Liver (tissue), 9 donors: ENCODE data around the gene CACNA1B. TPM values are rescaled to one million over a fixed set of nuclear protein-coding genes. Genes with fewer than 3 reads are reported as not detected.

Experiments used
- DNase-seq: peaks from one replicate; pipeline ENCODE4 v3.0.0-alpha.2; 2017; ENCODE audit warnings: low spot score
- H3K27ac ChIP-seq, 2 donors: one replicate each; pipeline ENCODE4 v1.7.0; 2013; ENCODE audit warnings: inconsistent platforms in 2 of 2, low read length in 2 of 2, control low read depth in 1 of 2, low read depth in 1 of 2, mild to moderate bottlenecking in 1 of 2
- H3K27me3 ChIP-seq, 4 donors: one replicate each; pipeline versions ENCODE4 v1.6.1 to v1.7.0; 2013; ENCODE audit warnings: low read length in 3 of 4, inconsistent platforms in 1 of 4, mild to moderate bottlenecking in 1 of 4, moderate library complexity in 1 of 4; ENCODE audit not compliant: control insufficient read depth in 4 of 4, insufficient read depth in 4 of 4
- H3K36me3 ChIP-seq, 4 donors: one replicate each; pipeline versions ENCODE4 v1.6.1 to v1.7.0; 2013; ENCODE audit warnings: low read length in 3 of 4, mild to moderate bottlenecking in 3 of 4, low read depth in 1 of 4, moderate library complexity in 1 of 4; ENCODE audit not compliant: control insufficient read depth in 4 of 4, insufficient read depth in 3 of 4
- H3K4me1 ChIP-seq, 4 donors: one replicate each; pipeline versions ENCODE4 v1.6.1 to v1.7.0; 2013; ENCODE audit warnings: low read length in 3 of 4, mild to moderate bottlenecking in 3 of 4, moderate library complexity in 1 of 4; ENCODE audit not compliant: control insufficient read depth in 4 of 4, insufficient read depth in 4 of 4
- H3K4me3 ChIP-seq, 3 donors: one replicate each; pipeline versions ENCODE4 v1.6.1 to v1.7.0; 2013; ENCODE audit warnings: low read length in 3 of 3, control low read depth in 1 of 3, low read depth in 1 of 3, mild to moderate bottlenecking in 1 of 3
- H3K9ac ChIP-seq, 2 donors: one replicate each; pipeline ENCODE4 v1.7.0; 2013; ENCODE audit warnings: low read length in 2 of 2, mild to moderate bottlenecking in 2 of 2, moderate library complexity in 2 of 2, control low read depth in 1 of 2, low read depth in 1 of 2
- H3K9me3 ChIP-seq, 4 donors: one replicate each; pipeline versions ENCODE4 v1.6.1 to v1.7.0; 2013; ENCODE audit warnings: low read length in 3 of 4; ENCODE audit not compliant: control insufficient read depth in 4 of 4
- ATF3 ChIP-seq: IDR thresholded peaks from 2 replicates; pipeline ENCODE4 v1.6.1; 2016; ENCODE audit warnings: antibody characterized with exemption
- CTCF ChIP-seq: fragments of 150-350 bp; IDR thresholded peaks from 2 replicates; pipeline ENCODE4 v1.5.1; 2017; ENCODE audit warnings: improper control_type of control experiment, low read depth, low read length; ENCODE audit not compliant: missing input control
- EGR1 ChIP-seq, 2 donors: IDR thresholded peaks; 2 replicates each; pipeline ENCODE4 v1.6.1; 2016 to 2018; ENCODE audit warnings: antibody characterized with exemption in 2 of 2, low read depth in 2 of 2
- FOXA1 ChIP-seq: IDR thresholded peaks from 2 replicates; pipeline ENCODE4 v1.6.1; 2016; ENCODE audit warnings: antibody characterized with exemption
- JUND ChIP-seq, 2 donors: IDR thresholded peaks; 2 replicates each; pipeline ENCODE4 v1.6.1; 2016; ENCODE audit warnings: antibody characterized with exemption in 2 of 2
- NR2F2 ChIP-seq: IDR thresholded peaks from 2 replicates; pipeline ENCODE4 v1.6.1; 2016; ENCODE audit warnings: antibody characterized with exemption
- REST ChIP-seq: IDR thresholded peaks from 2 replicates; pipeline ENCODE4 v1.6.1; 2016; ENCODE audit warnings: antibody characterized with exemption, mild to moderate bottlenecking
- RXRA ChIP-seq, 2 donors: IDR thresholded peaks; 2 replicates each; pipeline ENCODE4 v1.6.1; 2017 to 2018; ENCODE audit warnings: antibody characterized with exemption in 2 of 2, mild to moderate bottlenecking in 1 of 2
- SP1 ChIP-seq: IDR thresholded peaks from 2 replicates; pipeline ENCODE4 v1.6.1; 2018; ENCODE audit warnings: antibody characterized with exemption, mild to moderate bottlenecking
- TAF1 ChIP-seq: conservative IDR thresholded peaks from 2 replicates; pipeline ENCODE4 v1.6.1; 2016; ENCODE audit warnings: antibody characterized with exemption, mild to moderate bottlenecking
- YY1 ChIP-seq: IDR thresholded peaks from 2 replicates; pipeline ENCODE4 v1.6.1; 2016; ENCODE audit warnings: antibody characterized with exemption, mild to moderate bottlenecking
- ZBTB33 ChIP-seq: IDR thresholded peaks from 2 replicates; pipeline ENCODE4 v1.6.1; 2016; ENCODE audit warnings: antibody characterized with exemption
- WGBS: extraction: QIAGEN DNeasy Blood & Tissue Kit; methylation state at CpG from one replicate; pipeline ENCODE4 v1.1.7; 2013; 5-methylcytosine and 5-hydroxymethylcytosine counted together
- polyA plus RNA-seq, 2 donors: library from polyadenylated mRNA; stranded (reverse) in 1 of 2; unstranded in 1 of 2; fragments of 200-250 nt in 1 of 2; fragments of >200 nt in 1 of 2; fragmentation: Nextera tagmentation in 1 of 2; extraction: Ambion mirVana in 1 of 2; gene quantifications; one replicate each; pipeline versions ENCODE4 v1.2.1 to v1.2.3, GENCODE V29; 2013 to 2015
- total RNA-seq, 2 donors: library from RNA; depleted of rRNA; stranded (reverse); fragments of >200 nt; gene quantifications; one replicate each; pipeline ENCODE4 v1.2.3, GENCODE V29; 2014
- donor health status: healthy.
- donor health status: healthy.
- donor health status: healthy.
- donor health status: healthy.
- donor health status: healthy.

CACNA1B gene
- total and polyA plus RNA-seq, 4 donors: under 0.01 to 0.05 TPM; not detected in 2

- no peak for TF ChIP-seq REST
Measured at GRCh38 chr9:137987244-137988030, 109.9 kb downstream of the CACNA1B start (continued).

GRCh38 chr9:137988051-137988450 is 110.5 kb downstream of the CACNA1B start:
- WGBS: 75% methylated on average over 8 of the region's 8 CpGs
- TF ChIP-seq SP1 (no peak), RXRA (IDR thresholded peaks at IDR 0.05) (no peak), FOXA1 (no peak), YY1 (no peak), CTCF (no peak), JUND (IDR thresholded peaks at IDR 0.05) (no peak), REST (no peak), EGR1 (IDR thresholded peaks at IDR 0.05; ENCODE audit: low read depth in 2 of 2) (no peak), TAF1 (no peak), NR2F2 (no peak), ATF3 (no peak), ZBTB33 (no peak)
- Histone ChIP-seq H3K27me3 (no peaks in the 10 kb centered on the region), H3K27ac (no peak overlapping the region), H3K4me3 (no peak overlapping the region), H3K4me1 (no peaks in the 10 kb centered on the region), H3K36me3 (no peaks in the 10 kb centered on the region), H3K9ac (no peak overlapping the region), H3K9me3 (no peaks in the 10 kb centered on the region)
- DNase-seq: no peak
